Measurements from ENCODE around the gene CCDC137. TPM values are rescaled to one million over a fixed set of nuclear protein-coding genes. Genes with fewer than 3 reads are reported as not detected.

CCDC137 gene
- total RNA-seq, 1 experiment from 2014 or later = 37.8 TPM

- Mint-ChIP-seq H3K4me3 (ENCODE audit: low read depth, unreplicated experiment) (peak overlapping the region; percentile 98), H3K27ac (ENCODE audit: unreplicated experiment) (no peak overlapping the region), H3K9me3 (ENCODE audit: low read depth, unreplicated experiment) (no peaks in the 10 kb centered on the region), H3K36me3 (ENCODE audit: insufficient read depth, unreplicated experiment) (peaks cover 84% of the 10 kb centered on the region), H3K27me3 (ENCODE audit: unreplicated experiment) (no peaks in the 10 kb centered on the region), H3K4me1 (ENCODE audit: low read depth, unreplicated experiment) (peaks cover 22% of the 10 kb centered on the region)
- CTCF ChIA-PET = interaction anchor here (0.6 to 1.7 kb wide), 6 partner anchors 17 to 123 kb away, joined by 3 to 8 read pairs (median 4); partner anchors contain the start of genes ARL16 and HGS
- TSS peak; percentile 29 for BruUV-seq (replicated peaks)
- intact Hi-C loops (cut with micrococcal nuclease; ENCODE audit: unreplicated experiment) = no loop called here
- no peak for DNase-seq
- TF ChIP-seq CTCF (IDR thresholded peaks at IDR 0.05; ENCODE audit: unreplicated experiment) = no peak
Observed at GRCh38 chr17:81703747-81704654, 37.5 kb downstream of the CCDC137 start.

- Mint-ChIP-seq H3K9me3 (ENCODE audit: low read depth, unreplicated experiment) (no peaks in the 10 kb centered on the region), H3K4me3 (ENCODE audit: low read depth, unreplicated experiment) (no peak overlapping the region), H3K36me3 (ENCODE audit: insufficient read depth, unreplicated experiment) (peaks cover 79% of the 10 kb centered on the region), H3K27ac (ENCODE audit: unreplicated experiment) (no peak overlapping the region), H3K4me1 (ENCODE audit: low read depth, unreplicated experiment) (peaks cover 25% of the 10 kb centered on the region), H3K27me3 (ENCODE audit: unreplicated experiment) (no peaks in the 10 kb centered on the region)
- CTCF ChIA-PET = no interaction called here
- intact Hi-C loops (cut with micrococcal nuclease; ENCODE audit: unreplicated experiment) = no loop called here
- no TSS peak for BruUV-seq (replicated peaks)
- DNase-seq = no peak
- TF ChIP-seq CTCF (IDR thresholded peaks at IDR 0.05; ENCODE audit: unreplicated experiment) = no peak
Observed at GRCh38 chr17:81705518-81706231, 39.1 kb downstream of the CCDC137 start.

GRCh38 chr17:81706232-81706611 is 39.7 kb downstream of the CCDC137 start:
- Mint-ChIP-seq H3K27me3 (ENCODE audit: unreplicated experiment) (no peaks in the 10 kb centered on the region), H3K9me3 (ENCODE audit: low read depth, unreplicated experiment) (no peaks in the 10 kb centered on the region), H3K27ac (ENCODE audit: unreplicated experiment) (no peak overlapping the region), H3K36me3 (ENCODE audit: insufficient read depth, unreplicated experiment) (peaks cover 79% of the 10 kb centered on the region), H3K4me3 (ENCODE audit: low read depth, unreplicated experiment) (no peak overlapping the region), H3K4me1 (ENCODE audit: low read depth, unreplicated experiment) (peaks cover 25% of the 10 kb centered on the region)
- BruUV-seq (replicated peaks) = no TSS peak
- intact Hi-C loops (cut with micrococcal nuclease; ENCODE audit: unreplicated experiment) = no loop called here
- no peak for DNase-seq
- TF ChIP-seq CTCF (IDR thresholded peaks at IDR 0.05; ENCODE audit: unreplicated experiment) = no peak
- CTCF ChIA-PET = no interaction called here

- DNase-seq = no peak
- BruUV-seq (replicated peaks) = no TSS peak
- H3K27me3 Mint-ChIP-seq (ENCODE audit: unreplicated experiment) = no peaks in the 10 kb centered on the region
- peak; percentile 36 for TF ChIP-seq CTCF (IDR thresholded peaks at IDR 0.05; ENCODE audit: unreplicated experiment)
- H3K27ac Mint-ChIP-seq (ENCODE audit: unreplicated experiment) = no peak overlapping the region
- intact Hi-C loops (cut with micrococcal nuclease; ENCODE audit: unreplicated experiment) = no loop called here
- H3K4me1 Mint-ChIP-seq (ENCODE audit: low read depth, unreplicated experiment) = peaks cover 18% of the 10 kb centered on the region
- H3K4me3 Mint-ChIP-seq (ENCODE audit: low read depth, unreplicated experiment) = no peak overlapping the region
- CTCF ChIA-PET = no interaction called here
- H3K9me3 Mint-ChIP-seq (ENCODE audit: low read depth, unreplicated experiment) = no peaks in the 10 kb centered on the region
- H3K36me3 Mint-ChIP-seq (ENCODE audit: insufficient read depth, unreplicated experiment) = peaks cover 79% of the 10 kb centered on the region
Observed at GRCh38 chr17:81706757-81707624, 40.5 kb downstream of the CCDC137 start.

Data from Calu3 (cell line).